AG04449 (cell line): ENCODE results near the gene EDARADD.
A peak's percentile ranks its signal among the peaks of the same experiment; 100 is the strongest.

ENCODE experiments used
- CTCF ChIA-PET: fragments of 350-600 bp; formaldehyde crosslinking; extraction: SDS; loops from one replicate; lab custom pipeline; 2021; ENCODE audit warnings: antibody characterized with exemption; lab: Yijun Ruan, JAX
- POLR2A ChIA-PET: fragments of 400-600, 350-600 bp; formaldehyde crosslinking; extraction: SDS; loops from one replicate; lab custom pipeline; 2020; ENCODE audit warnings: antibody characterized with exemption, inconsistent platforms; lab: Yijun Ruan, JAX
- DNase-seq: peaks from one replicate; pipeline ENCODE4 v3.0.0-alpha.2; 2010; ENCODE audit warnings: low read depth, low spot score
- H3K4me3 ChIP-seq: 2 replicates; pipeline ENCODE4 v1.5.1; 2011; ENCODE audit warnings: low read depth, mild to moderate bottlenecking, control low read depth, low read length
- CTCF ChIP-seq: IDR thresholded peaks from one replicate; pipeline ENCODE4 v1.5.1; 2011; ENCODE audit warnings: mild to moderate bottlenecking, moderate library complexity, low read length, control low read depth, inconsistent platforms; ENCODE audit not compliant: insufficient read depth; ENCODE audit errors: missing control alignments

EDARADD gene

GRCh38 chr1:236438614-236439013, 44.5 kb downstream of the EDARADD start:
- no peak for DNase-seq
- ChIA-PET POLR2A (no interaction called here), CTCF (no interaction called here)
- no peak for TF ChIP-seq CTCF
- no peak overlapping the region for H3K4me3 ChIP-seq

- TF ChIP-seq CTCF, result no peak
- DNase-seq, result no peak
- ChIA-PET POLR2A (no interaction called here), CTCF (no interaction called here)
- no peak overlapping the region for H3K4me3 ChIP-seq
Measured at GRCh38 chr1:236440373-236440772, 46.3 kb downstream of the EDARADD start.

GRCh38 chr1:236450779-236451178, 56.7 kb downstream of the EDARADD start:
- no peak overlapping the region for H3K4me3 ChIP-seq
- no peak for DNase-seq
- CTCF ChIA-PET, result interaction anchor here (0.9 to 1.5 kb wide), 2 partner anchors 15 to 343 kb away, joined by 3 read pairs; no protein-coding TSS in a partner anchor
- TF ChIP-seq CTCF, result no peak
- POLR2A ChIA-PET, result no interaction called here

- no peak overlapping the region for H3K4me3 ChIP-seq
- POLR2A ChIA-PET, result no interaction called here
- CTCF ChIA-PET, result interaction anchor here (1.0 to 1.5 kb wide), 3 partner anchors 57 to 348 kb away, joined by 3 to 5 read pairs (median 3); no protein-coding TSS in a partner anchor
- TF ChIP-seq CTCF, result peak; percentile 27
- no peak for DNase-seq
Measured at GRCh38 chr1:236451796-236452373, 57.8 kb downstream of the EDARADD start.

GRCh38 chr1:236455243-236455642, 61.2 kb downstream of the EDARADD start:
- POLR2A ChIA-PET, result no interaction called here
- DNase-seq, result no peak
- no peak overlapping the region for H3K4me3 ChIP-seq
- CTCF ChIA-PET, result no interaction called here
- no peak for TF ChIP-seq CTCF

GRCh38 chr1:236457775-236458174, 63.7 kb downstream of the EDARADD start:
- CTCF ChIA-PET, result no interaction called here
- DNase-seq, result no peak
- POLR2A ChIA-PET, result no interaction called here
- TF ChIP-seq CTCF, result no peak
- no peak overlapping the region for H3K4me3 ChIP-seq
